ENCODE measurements around the gene CD6. TPM values are rescaled to one million over a fixed set of nuclear protein-coding genes. Genes with fewer than 3 reads are reported as not detected.

CD6 gene
- total and polyA plus RNA-seq, 2 of the 8 experiments (the other 6 are each of a cell fraction or from before 2014, with no cell fraction given) = 0.03 TPM; not detected in 1

- H3K36me3 ChIP-seq (ENCODE audit: control insufficient read depth in 2 of 4, insufficient read depth in 4 of 4, low read length in 3 of 4) = peaks cover 0 to 3% (median 1%) of the 10 kb centered on the region in 4 experiments; a peak in 2 of 8 replicates
- no peak overlapping the region for H2BK20ac ChIP-seq (ENCODE audit: low read length)
- no peak overlapping the region for H2AK5ac ChIP-seq (ENCODE audit: low read depth, low read length)
- no peak overlapping the region for H3K4me2 ChIP-seq (ENCODE audit: insufficient read depth in 1 of 2, low read depth in 2 of 2, low read length in 2 of 2)
- peaks cover 0 to 2% of the 10 kb centered on the region in 2 experiments; a peak in 1 of 4 replicates for H3K79me2 ChIP-seq (ENCODE audit: control insufficient read depth in 1 of 2, insufficient read depth in 2 of 2, low read length in 2 of 2)
- no peak overlapping the region for H3K18ac ChIP-seq (ENCODE audit: extremely low read depth, low read length)
- no peak overlapping the region for H3K4ac ChIP-seq (replicated peaks; ENCODE audit: insufficient read length, low read depth, low read length)
- no peak overlapping the region for H4K8ac ChIP-seq (ENCODE audit: extremely low read depth, insufficient read depth, low read length)
- WGBS, 2 experiments (ENCODE audit: extremely low coverage in 1 of 2, insufficient coverage in 1 of 2, insufficient read length in 1 of 2, insufficient replicate concordance in 2 of 2, low coverage in 1 of 2, low lambda C conversion rate in 2 of 2, missing lambda C conversion rate in 1 of 2) = 96% methylated on average over 5 of the region's 5 CpGs; no CpG with 5 or more reads in 1 of the 2 experiments
- no peak overlapping the region for H2AFZ ChIP-seq (ENCODE audit: low read length)
- H4K20me1 ChIP-seq (replicated peaks in 1 of 2; ENCODE audit: control insufficient read depth in 1 of 2, insufficient read depth in 2 of 2, low read length in 2 of 2) = peaks cover 1 to 3% of the 10 kb centered on the region in 2 experiments
- H4K5ac ChIP-seq (ENCODE audit: insufficient read length, low read depth, low read length) = no peak overlapping the region
- ChIA-PET CTCF (ENCODE audit: partially characterized antibody) (interaction anchor here (0.8 to 2.9 kb wide), 22 partner anchors 9 to 230 kb away, joined by 3 to 20 read pairs (median 4); no protein-coding TSS in a partner anchor), POLR2A (ENCODE audit: partially characterized antibody) (interaction anchor here (1.6 to 1.8 kb wide), 2 partner anchors 9 to 16 kb away, joined by 4 to 7 read pairs; no protein-coding TSS in a partner anchor)
- no peak overlapping the region for H2BK120ac ChIP-seq (replicated peaks; ENCODE audit: low read depth, low read length)
- H3K23ac ChIP-seq (ENCODE audit: insufficient read length) = no peak overlapping the region
- H4K91ac ChIP-seq (replicated peaks; ENCODE audit: insufficient read length, low read length) = no peak overlapping the region
- no peak overlapping the region for H3K4me3 ChIP-seq (ENCODE audit: extremely low read depth in 1 of 4, insufficient read depth in 2 of 4, low read depth in 3 of 4, low read length in 4 of 4)
- no peak overlapping the region for H2BK15ac ChIP-seq (ENCODE audit: low read length)
- no peaks in the 10 kb centered on the region for H3K23me2 ChIP-seq (ENCODE audit: low read depth, low read length)
- no peak overlapping the region for H3K27ac ChIP-seq (ENCODE audit: low read depth, low read length)
- peaks cover 0 to 7% (median 3%) of the 10 kb centered on the region in 4 experiments; a peak in 3 of 7 replicates for H3K27me3 ChIP-seq (replicated peaks in 1 of 4; ENCODE audit: control insufficient read depth in 3 of 4, extremely low read depth in 1 of 4, insufficient read depth in 3 of 4, low read length in 3 of 4)
- H3K4me1 ChIP-seq (replicated peaks in 1 of 4; ENCODE audit: control insufficient read depth in 3 of 4, insufficient read depth in 4 of 4, low read length in 3 of 4) = peaks cover 0 to 15% (median 9%) of the 10 kb centered on the region in 4 experiments; a peak in 6 of 7 replicates
- no peaks in the 10 kb centered on the region; the same call in 1 of the 2 replicates for H3K79me1 ChIP-seq (ENCODE audit: low read depth, low read length)
- H3K56ac ChIP-seq (replicated peaks; ENCODE audit: insufficient read length, low read depth, low read length) = no peak overlapping the region
- FAIRE-seq (no peak), DNase-seq (ENCODE audit: low read depth in 1 of 2, low spot score in 2 of 2) (no peak)
- no peak overlapping the region for H2BK5ac ChIP-seq (ENCODE audit: low read depth, low read length)
- H2BK12ac ChIP-seq (ENCODE audit: low read depth, low read length) = no peak overlapping the region
- H3K14ac ChIP-seq (ENCODE audit: insufficient read length) = no peak overlapping the region
- no peak overlapping the region for H3K9ac ChIP-seq (replicated peaks in 1 of 4; ENCODE audit: extremely low read depth in 1 of 4, low read depth in 3 of 4, low read length in 3 of 4)
- H3K9me3 ChIP-seq (ENCODE audit: insufficient read depth in 2 of 2, low read depth in 1 of 2, low read length in 1 of 2) = no peaks in the 10 kb centered on the region
- no peak for TF ChIP-seq CTCF (IDR thresholded peaks at IDR 0.05; ENCODE audit: control extremely low read depth in 1 of 3, insufficient read depth in 1 of 3, low read depth in 1 of 3, low read length in 3 of 3)
- no peak for TF ChIP-seq PHF8 (conservative IDR thresholded peaks at IDR 0.05; ENCODE audit: low read depth, low read length)
- TF ChIP-seq JUND (IDR thresholded peaks at IDR 0.05; ENCODE audit: low read length) = no peak
- TF ChIP-seq HDAC2 (IDR thresholded peaks at IDR 0.05; ENCODE audit: borderline replicate concordance in 1 of 2, low read depth in 2 of 2, low read length in 2 of 2) = no peak
- TF ChIP-seq SAP30 (IDR thresholded peaks at IDR 0.05; ENCODE audit: insufficient read depth, insufficient replicate concordance, low read length) = no peak
- TF ChIP-seq NANOG (IDR thresholded peaks at IDR 0.05; ENCODE audit: insufficient read depth, low read depth, low read length, poor library complexity, severe bottlenecking) = no peak
- TF ChIP-seq JUN (IDR thresholded peaks at IDR 0.05; ENCODE audit: low read depth, low read length) = no peak
- no peak for TF ChIP-seq MAX (IDR thresholded peaks at IDR 0.05)
- no peak for TF ChIP-seq SP2 (IDR thresholded peaks at IDR 0.05; ENCODE audit: low read length)
- TF ChIP-seq KDM1A (IDR thresholded peaks at IDR 0.05; ENCODE audit: borderline replicate concordance, low read length) = no peak
Measured at GRCh38 chr11:60945295-60945667, 26.2 kb upstream of the CD6 start.

All from H1 (cell line).